Myocyte (in vitro differentiated cells): ENCODE data around the gene ZBTB48. TPM values are rescaled to one million over a fixed set of nuclear protein-coding genes. Genes with fewer than 3 reads are reported as not detected.
"Not testable (repeated sequence)": the region's sequence is repeated elsewhere in the genome, so short reads cannot be mapped to it uniquely, and the experiment has no call there.

Experiments used
- DNase-seq: peaks from one replicate; pipeline ENCODE4 v3.0.0-alpha.2; 2012; ENCODE audit warnings: low read depth
- total RNA-seq: library from RNA; depleted of rRNA; stranded (reverse); fragments of >200 nt; gene quantifications from 2 replicates; pipeline ENCODE4 v1.2.3, GENCODE V29; 2014

Gene ZBTB48
- total RNA-seq, 1 donor from 2014 or later = 14.0 TPM

- no peak for DNase-seq
These were observed 10.3 kb downstream of the ZBTB48 start for GRCh38 chr1:6590046-6590445.

GRCh38 chr1:6591222-6591621 is 11.4 kb downstream of the ZBTB48 start:
- peak; percentile 35 for DNase-seq

GRCh38 chr1:6591644-6592043 is 11.8 kb downstream of the ZBTB48 start:
- DNase-seq = peak; percentile 71

- peak; percentile 59 for DNase-seq
These were observed 12.6 kb downstream of the ZBTB48 start for GRCh38 chr1:6592441-6592840.

GRCh38 chr1:6592865-6593593 is 13.2 kb downstream of the ZBTB48 start:
- DNase-seq = no peak

- no peak for DNase-seq
These were observed 14.0 kb downstream of the ZBTB48 start for GRCh38 chr1:6593810-6594209.

GRCh38 chr1:6594977-6595740 is 15.4 kb downstream of the ZBTB48 start:
- DNase-seq = no peak

GRCh38 chr1:6596351-6596750 is 16.6 kb downstream of the ZBTB48 start:
- no peak for DNase-seq

GRCh38 chr1:6596886-6597776 is 17.3 kb downstream of the ZBTB48 start:
- DNase-seq = no peak

GRCh38 chr1:6597777-6598131 is 18.0 kb downstream of the ZBTB48 start:
- DNase-seq = no peak

GRCh38 chr1:6599141-6599975 is 19.6 kb downstream of the ZBTB48 start:
- peak; percentile 57 for DNase-seq

GRCh38 chr1:6599991-6600390 is 20.2 kb downstream of the ZBTB48 start:
- not testable (repeated sequence) for DNase-seq

GRCh38 chr1:6600410-6601048 is 20.7 kb downstream of the ZBTB48 start:
- peak; percentile 78 for DNase-seq

- DNase-seq = peak; percentile 92
These were observed 21.5 kb downstream of the ZBTB48 start for GRCh38 chr1:6601049-6601922.

GRCh38 chr1:6601923-6602668 is 22.3 kb downstream of the ZBTB48 start:
- peak; percentile 62 for DNase-seq

GRCh38 chr1:6602669-6603237 is 23.0 kb downstream of the ZBTB48 start, which contains the start of gene KLHL21:
Gene KLHL21 (minus strand): TSS chr1:6602869. CDS start chr1:6602817, 52 bp downstream.
- peak; percentile 90 for DNase-seq

GRCh38 chr1:6603238-6603914 is 23.6 kb downstream of the ZBTB48 start:
- peak; percentile 95 for DNase-seq
